Measurements from ENCODE around the gene TNFRSF19. TPM values are rescaled to one million over a fixed set of nuclear protein-coding genes. Genes with fewer than 3 reads are reported as not detected.

Gene TNFRSF19
- total RNA-seq, 1 experiment from 2014 or later, result 0.31 TPM

GRCh38 chr13:23608701-23609413 lies 38.6 kb downstream of the TNFRSF19 start:
- Histone ChIP-seq H3K36me3 (replicated peaks; ENCODE audit: control insufficient read depth, insufficient read depth, low read length) (no peaks in the 10 kb centered on the region), H3K27me3 (ENCODE audit: control insufficient read depth, insufficient read depth, low read length) (no peaks in the 10 kb centered on the region), H3K4me3 (ENCODE audit: insufficient read depth, low read depth, low read length) (no peak overlapping the region)
- DNase-seq, result no peak

- no peak for DNase-seq
- H3K4me3 ChIP-seq (ENCODE audit: insufficient read depth, low read depth, low read length), result no peak overlapping the region
- H3K36me3 ChIP-seq (replicated peaks; ENCODE audit: control insufficient read depth, insufficient read depth, low read length), result no peaks in the 10 kb centered on the region
- H3K27me3 ChIP-seq (ENCODE audit: control insufficient read depth, insufficient read depth, low read length), result no peaks in the 10 kb centered on the region
Measured at GRCh38 chr13:23609414-23609760, 39.2 kb downstream of the TNFRSF19 start.

GRCh38 chr13:23609874-23610576 lies 39.8 kb downstream of the TNFRSF19 start:
- DNase-seq, result no peak
- H3K4me3 ChIP-seq (ENCODE audit: insufficient read depth, low read depth, low read length), result no peak overlapping the region

GRCh38 chr13:23610966-23611491 lies 40.8 kb downstream of the TNFRSF19 start:
- H3K27me3 ChIP-seq (ENCODE audit: control insufficient read depth, insufficient read depth, low read length), result no peaks in the 10 kb centered on the region
- no peak for DNase-seq
- H3K4me3 ChIP-seq (ENCODE audit: insufficient read depth, low read depth, low read length), result no peak overlapping the region
- no peaks in the 10 kb centered on the region for H3K36me3 ChIP-seq (replicated peaks; ENCODE audit: control insufficient read depth, insufficient read depth, low read length)

More at GRCh38 chr13:23609874-23610576, 39.8 kb downstream of the TNFRSF19 start:
- Histone ChIP-seq H3K27me3 (ENCODE audit: control insufficient read depth, insufficient read depth, low read length) (no peaks in the 10 kb centered on the region), H3K36me3 (replicated peaks; ENCODE audit: control insufficient read depth, insufficient read depth, low read length) (no peaks in the 10 kb centered on the region)

- no peak overlapping the region for H3K4me3 ChIP-seq (ENCODE audit: insufficient read depth, low read depth, low read length)
Measured at GRCh38 chr13:23612182-23612581, 42.0 kb downstream of the TNFRSF19 start.

GRCh38 chr13:23612731-23613130 lies 42.5 kb downstream of the TNFRSF19 start:
- DNase-seq, result no peak
- Histone ChIP-seq H3K4me3 (ENCODE audit: insufficient read depth, low read depth, low read length) (no peak overlapping the region), H3K36me3 (replicated peaks; ENCODE audit: control insufficient read depth, insufficient read depth, low read length) (no peaks in the 10 kb centered on the region), H3K27me3 (ENCODE audit: control insufficient read depth, insufficient read depth, low read length) (no peaks in the 10 kb centered on the region)

More at GRCh38 chr13:23612182-23612581, 42.0 kb downstream of the TNFRSF19 start:
- no peak for DNase-seq
- Histone ChIP-seq H3K36me3 (replicated peaks; ENCODE audit: control insufficient read depth, insufficient read depth, low read length) (no peaks in the 10 kb centered on the region), H3K27me3 (ENCODE audit: control insufficient read depth, insufficient read depth, low read length) (no peaks in the 10 kb centered on the region)

- no peak overlapping the region for H3K4me3 ChIP-seq (ENCODE audit: insufficient read depth, low read depth, low read length)
- no peaks in the 10 kb centered on the region for H3K36me3 ChIP-seq (replicated peaks; ENCODE audit: control insufficient read depth, insufficient read depth, low read length)
Measured at GRCh38 chr13:23613596-23613995, 43.4 kb downstream of the TNFRSF19 start.

GRCh38 chr13:23615395-23616081 lies 45.3 kb downstream of the TNFRSF19 start:
- DNase-seq, result no peak
- Histone ChIP-seq H3K36me3 (replicated peaks; ENCODE audit: control insufficient read depth, insufficient read depth, low read length) (no peaks in the 10 kb centered on the region), H3K27me3 (ENCODE audit: control insufficient read depth, insufficient read depth, low read length) (no peaks in the 10 kb centered on the region), H3K4me3 (ENCODE audit: insufficient read depth, low read depth, low read length) (no peak overlapping the region)

More at GRCh38 chr13:23613596-23613995, 43.4 kb downstream of the TNFRSF19 start:
- no peak for DNase-seq
- no peaks in the 10 kb centered on the region for H3K27me3 ChIP-seq (ENCODE audit: control insufficient read depth, insufficient read depth, low read length)

- no peak overlapping the region for H3K4me3 ChIP-seq (ENCODE audit: insufficient read depth, low read depth, low read length)
- no peaks in the 10 kb centered on the region for H3K36me3 ChIP-seq (replicated peaks; ENCODE audit: control insufficient read depth, insufficient read depth, low read length)
- no peak for DNase-seq
- no peaks in the 10 kb centered on the region for H3K27me3 ChIP-seq (ENCODE audit: control insufficient read depth, insufficient read depth, low read length)
Measured at GRCh38 chr13:23616228-23616627, 46.0 kb downstream of the TNFRSF19 start.

GRCh38 chr13:23617551-23618024 lies 47.4 kb downstream of the TNFRSF19 start:
- Histone ChIP-seq H3K4me3 (ENCODE audit: insufficient read depth, low read depth, low read length) (no peak overlapping the region), H3K27me3 (ENCODE audit: control insufficient read depth, insufficient read depth, low read length) (no peaks in the 10 kb centered on the region), H3K36me3 (replicated peaks; ENCODE audit: control insufficient read depth, insufficient read depth, low read length) (no peaks in the 10 kb centered on the region)
- no peak for DNase-seq

GRCh38 chr13:23618341-23618740 lies 48.1 kb downstream of the TNFRSF19 start:
- H3K27me3 ChIP-seq (ENCODE audit: control insufficient read depth, insufficient read depth, low read length), result no peaks in the 10 kb centered on the region
- no peak overlapping the region for H3K4me3 ChIP-seq (ENCODE audit: insufficient read depth, low read depth, low read length)
- no peaks in the 10 kb centered on the region for H3K36me3 ChIP-seq (replicated peaks; ENCODE audit: control insufficient read depth, insufficient read depth, low read length)
- DNase-seq, result no peak

GRCh38 chr13:23619068-23619855 lies 49.0 kb downstream of the TNFRSF19 start:
- no peak for DNase-seq
- Histone ChIP-seq H3K36me3 (replicated peaks; ENCODE audit: control insufficient read depth, insufficient read depth, low read length) (no peaks in the 10 kb centered on the region), H3K27me3 (ENCODE audit: control insufficient read depth, insufficient read depth, low read length) (no peaks in the 10 kb centered on the region)

GRCh38 chr13:23620211-23620610 lies 50.0 kb downstream of the TNFRSF19 start:
- Histone ChIP-seq H3K27me3 (ENCODE audit: control insufficient read depth, insufficient read depth, low read length) (no peaks in the 10 kb centered on the region), H3K36me3 (replicated peaks; ENCODE audit: control insufficient read depth, insufficient read depth, low read length) (no peaks in the 10 kb centered on the region), H3K4me3 (ENCODE audit: insufficient read depth, low read depth, low read length) (no peak overlapping the region)
- no peak for DNase-seq

More at GRCh38 chr13:23619068-23619855, 49.0 kb downstream of the TNFRSF19 start:
- H3K4me3 ChIP-seq (ENCODE audit: insufficient read depth, low read depth, low read length), result no peak overlapping the region

All from H7 (cell line).